ENCODE results near the gene MPP7. TPM values are rescaled to one million over a fixed set of nuclear protein-coding genes. Genes with fewer than 3 reads are reported as not detected.

MPP7 gene
- polyA plus RNA-seq, 1 experiment, result 1.0 TPM

- POLR2A ChIA-PET, result no interaction called here
- Histone ChIP-seq H3K4me3 (ENCODE audit: low read depth, low read length) (no peak overlapping the region), H3K36me3 (ENCODE audit: control insufficient read depth, insufficient read depth, low read length) (no peaks in the 10 kb centered on the region), H3K27me3 (ENCODE audit: control insufficient read depth, insufficient read depth, low read length) (no peaks in the 10 kb centered on the region; the same call in 1 of the 2 replicates)
- CTCF ChIA-PET, result no interaction called here
- DNase-seq (ENCODE audit: low read depth), result no peak
- no peak for TF ChIP-seq CTCF (IDR thresholded peaks at IDR 0.05; ENCODE audit: insufficient read depth, low read depth, low read length)
Observed at GRCh38 chr10:28278842-28279241, 24.0 kb downstream of the MPP7 start.

DNA sequence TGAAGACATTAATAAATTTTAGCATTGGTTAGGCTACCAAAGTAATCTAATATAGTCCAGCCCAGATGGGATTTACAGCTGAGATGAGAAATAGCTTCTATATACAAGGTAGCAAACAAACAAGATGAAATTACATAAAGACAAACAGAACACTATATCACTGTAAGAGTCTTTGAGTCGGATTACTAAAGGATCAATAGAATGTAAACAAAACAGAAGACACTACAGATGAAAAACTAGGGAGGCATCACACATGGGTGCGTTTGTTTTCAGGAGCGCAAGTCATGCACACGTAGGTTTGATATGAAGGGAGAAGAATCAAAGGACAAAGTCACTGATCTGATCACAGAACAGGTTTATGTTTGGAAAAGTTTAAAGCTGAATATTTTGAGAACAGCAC, 26.5 kb downstream of the MPP7 start:
- ChIA-PET POLR2A (no interaction called here), CTCF (interaction anchor here (1.3 kb wide), 1 partner anchor 117 kb away, joined by 6 read pairs; no protein-coding TSS in a partner anchor)
- no peaks in the 10 kb centered on the region for H3K36me3 ChIP-seq (ENCODE audit: control insufficient read depth, insufficient read depth, low read length)
- H3K27me3 ChIP-seq (ENCODE audit: control insufficient read depth, insufficient read depth, low read length), result no peaks in the 10 kb centered on the region; the same call in 1 of the 2 replicates
- H3K4me3 ChIP-seq (ENCODE audit: low read depth, low read length), result no peak overlapping the region
- no peak for TF ChIP-seq CTCF (IDR thresholded peaks at IDR 0.05; ENCODE audit: insufficient read depth, low read depth, low read length)
- no peak for DNase-seq (ENCODE audit: low read depth)

DNA sequence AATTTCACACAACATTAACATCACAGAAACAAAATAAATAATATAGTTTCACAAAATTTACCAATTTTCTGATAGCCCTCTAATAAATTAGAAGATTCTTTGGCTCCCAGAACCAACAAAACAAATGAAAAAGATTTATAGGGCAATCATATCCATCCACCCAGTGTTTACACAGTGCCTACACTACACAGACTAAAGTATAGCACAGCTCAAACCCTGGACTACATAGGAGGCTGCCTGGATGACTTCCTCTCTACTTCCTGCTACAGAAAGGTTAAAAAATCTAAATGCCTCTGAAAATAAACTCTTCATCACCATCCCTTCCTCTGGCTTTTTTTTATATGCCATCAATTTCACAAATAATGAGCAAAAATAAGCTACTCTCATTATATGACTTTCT, 28.4 kb downstream of the MPP7 start:
- DNase-seq (ENCODE audit: low read depth), result no peak
- CTCF ChIA-PET, result interaction anchor here (1.2 kb wide), 1 partner anchor 11 kb away, joined by 3 read pairs; no protein-coding TSS in a partner anchor
- TF ChIP-seq CTCF (IDR thresholded peaks at IDR 0.05; ENCODE audit: insufficient read depth, low read depth, low read length), result no peak
- Histone ChIP-seq H3K27me3 (ENCODE audit: control insufficient read depth, insufficient read depth, low read length) (peaks cover 4% of the 10 kb centered on the region), H3K36me3 (ENCODE audit: control insufficient read depth, insufficient read depth, low read length) (no peaks in the 10 kb centered on the region), H3K4me3 (ENCODE audit: low read depth, low read length) (no peak overlapping the region)
- POLR2A ChIA-PET, result no interaction called here

- Histone ChIP-seq H3K36me3 (ENCODE audit: control insufficient read depth, insufficient read depth, low read length) (no peaks in the 10 kb centered on the region), H3K27me3 (ENCODE audit: control insufficient read depth, insufficient read depth, low read length) (peaks cover 4% of the 10 kb centered on the region), H3K4me3 (ENCODE audit: low read depth, low read length) (no peak overlapping the region)
- CTCF ChIA-PET, result no interaction called here
- DNase-seq (ENCODE audit: low read depth), result no peak
- POLR2A ChIA-PET, result no interaction called here
- TF ChIP-seq CTCF (IDR thresholded peaks at IDR 0.05; ENCODE audit: insufficient read depth, low read depth, low read length), result no peak
Observed at GRCh38 chr10:28273343-28273742, 29.5 kb downstream of the MPP7 start.

DNA sequence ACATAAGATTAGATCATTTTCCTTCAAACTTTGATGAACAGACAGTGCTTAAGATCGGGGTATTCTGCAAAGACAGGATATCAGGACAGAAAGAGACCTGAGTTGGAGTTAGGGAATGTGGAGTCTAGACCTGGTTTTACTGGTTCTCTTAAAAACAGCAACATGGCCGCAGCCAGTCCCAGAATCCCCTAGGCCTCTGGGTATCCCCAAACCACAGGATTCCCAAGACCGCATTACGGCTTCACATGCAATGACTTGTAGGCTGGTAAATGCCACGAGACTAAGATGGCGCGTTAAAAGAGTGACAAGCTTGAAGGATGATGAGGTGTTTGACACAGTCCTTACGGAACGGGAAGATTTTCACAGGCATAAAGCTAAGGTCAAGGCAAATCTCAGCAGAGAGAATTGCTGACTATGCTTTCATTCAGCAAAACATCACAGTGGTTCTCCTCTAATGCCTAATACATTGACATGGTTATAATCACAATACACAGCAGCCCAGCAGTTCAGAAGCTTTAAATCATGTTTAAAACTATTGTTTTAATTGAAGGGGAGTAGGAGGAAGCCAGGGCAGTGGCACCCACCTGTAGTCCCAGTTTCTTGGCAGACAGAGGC, 32.9 kb downstream of the MPP7 start:
- ChIA-PET CTCF (interaction anchor here (1.4 to 1.6 kb wide), 2 partner anchors 112 to 124 kb away, joined by 4 to 12 read pairs; no protein-coding TSS in a partner anchor), POLR2A (no interaction called here)
- Histone ChIP-seq H3K4me3 (ENCODE audit: low read depth, low read length) (no peak overlapping the region), H3K36me3 (ENCODE audit: control insufficient read depth, insufficient read depth, low read length) (no peaks in the 10 kb centered on the region), H3K27me3 (ENCODE audit: control insufficient read depth, insufficient read depth, low read length) (peaks cover 4% of the 10 kb centered on the region)
- no peak for TF ChIP-seq CTCF (IDR thresholded peaks at IDR 0.05; ENCODE audit: insufficient read depth, low read depth, low read length)
- no peak for DNase-seq (ENCODE audit: low read depth)

Data from BJ (cell line).